Neutrophil (primary cell): ENCODE data around the gene FOXO1.
"Not testable (repeated sequence)": the region's sequence is repeated elsewhere in the genome, so short reads cannot be mapped to it uniquely, and the experiment has no call there.

Experiments used
- H3K27ac ChIP-seq: fragments of 200-600 bp; sonication (generic); 2 replicates; pipeline ENCODE4 v1.5.1; 2016; ENCODE audit warnings: mild to moderate bottlenecking, moderate library complexity
- H3K27me3 ChIP-seq: fragments of 200-600 bp; sonication (generic); 2 replicates; pipeline ENCODE4 v1.6.0; 2016; ENCODE audit warnings: mild to moderate bottlenecking
- H3K36me3 ChIP-seq: fragments of 200-600 bp; sonication (generic); 2 replicates; pipeline ENCODE4 v1.5.1; 2017
- H3K4me1 ChIP-seq, 2 experiments: fragments of 200-600 bp in 1 of 2; sonication (generic) in 1 of 2; 1 replicate in 1 of 2; 2 replicates in 1 of 2; pipeline versions ENCODE4 v1.5.1 to v1.6.1; 2013 to 2016; ENCODE audit warnings: low read depth in 1 of 2, low read length in 1 of 2, mild to moderate bottlenecking in 1 of 2, moderate library complexity in 1 of 2; ENCODE audit not compliant: control insufficient read depth in 1 of 2, insufficient read depth in 1 of 2
- H3K4me3 ChIP-seq, 2 experiments: fragments of 200-600 bp in 1 of 2; sonication (generic) in 1 of 2; 1 replicate in 1 of 2; 2 replicates in 1 of 2; pipeline ENCODE4 v1.5.1; 2013 to 2016; ENCODE audit warnings: low read depth in 1 of 2, low read length in 1 of 2, mild to moderate bottlenecking in 1 of 2, moderate library complexity in 1 of 2
- H3K9me3 ChIP-seq: fragments of 200-600 bp; sonication (generic); 2 replicates; pipeline ENCODE4 v1.5.1; 2016
- CTCF ChIP-seq: fragments of 200-600 bp; sonication (generic); IDR thresholded peaks from 2 replicates; pipeline ENCODE4 v1.5.1; 2016; ENCODE audit warnings: antibody characterized with exemption

Gene FOXO1

DNA sequence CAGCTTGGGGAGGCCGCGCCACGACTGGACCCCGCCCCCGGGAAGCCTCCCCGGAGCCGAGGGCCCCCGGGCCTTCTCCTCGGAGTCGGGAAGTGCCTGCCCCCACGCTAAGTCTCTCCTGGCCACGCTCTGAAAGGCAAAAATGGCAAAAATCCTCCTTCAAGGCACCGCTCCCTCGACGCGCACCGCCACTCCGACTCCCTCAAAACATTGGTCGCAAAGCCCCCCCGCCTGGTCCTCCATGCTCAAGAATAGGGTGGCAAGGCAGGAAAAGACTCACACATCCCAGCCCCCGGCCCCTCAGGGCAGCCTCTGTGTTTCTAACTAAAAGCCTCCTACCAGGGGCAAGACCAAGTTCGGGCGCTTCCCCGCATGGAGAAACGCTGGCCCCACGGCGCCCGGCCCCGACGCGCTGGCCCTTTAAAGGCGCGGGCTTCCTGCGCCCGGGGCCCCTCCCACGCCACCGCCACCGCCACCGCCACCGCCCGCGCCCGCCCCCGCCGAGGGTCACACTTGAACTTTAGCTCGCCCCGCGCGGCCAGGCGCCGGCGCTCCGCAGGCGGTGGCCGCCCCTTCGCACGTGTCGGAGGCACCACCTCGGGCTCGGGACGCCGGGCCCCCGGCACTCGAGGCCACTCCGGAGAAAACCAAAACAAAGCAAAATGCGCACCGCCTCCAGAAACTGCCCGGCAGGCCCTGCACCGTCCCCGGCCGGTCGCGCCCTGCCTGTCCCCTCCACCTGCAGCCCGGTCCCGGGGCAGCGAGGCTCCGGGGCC lies 1.9 kb downstream of the FOXO1 start:
- Histone ChIP-seq H3K4me1 (peaks cover 29 to 31% of the 10 kb centered on the region in 2 experiments), H3K36me3 (no peaks in the 10 kb centered on the region), H3K9me3 (no peaks in the 10 kb centered on the region), H3K27me3 (peaks cover 30% of the 10 kb centered on the region), H3K4me3 (peak overlapping the region; percentile 82 to 95), H3K27ac (peak overlapping the region; percentile 92)
- peak; percentile 13 for TF ChIP-seq CTCF

GRCh38 chr13:40664100-40664349 lies 2.4 kb downstream of the FOXO1 start:
- H3K27ac ChIP-seq, result peak overlapping the region; percentile 92
- not testable (repeated sequence) for H3K9me3 ChIP-seq, H3K36me3 ChIP-seq
- peak overlapping the region; percentile 82 to 95 for H3K4me3 ChIP-seq
- peaks cover 29 to 31% of the 10 kb centered on the region in 2 experiments for H3K4me1 ChIP-seq
- H3K27me3 ChIP-seq, result peaks cover 30% of the 10 kb centered on the region

DNA sequence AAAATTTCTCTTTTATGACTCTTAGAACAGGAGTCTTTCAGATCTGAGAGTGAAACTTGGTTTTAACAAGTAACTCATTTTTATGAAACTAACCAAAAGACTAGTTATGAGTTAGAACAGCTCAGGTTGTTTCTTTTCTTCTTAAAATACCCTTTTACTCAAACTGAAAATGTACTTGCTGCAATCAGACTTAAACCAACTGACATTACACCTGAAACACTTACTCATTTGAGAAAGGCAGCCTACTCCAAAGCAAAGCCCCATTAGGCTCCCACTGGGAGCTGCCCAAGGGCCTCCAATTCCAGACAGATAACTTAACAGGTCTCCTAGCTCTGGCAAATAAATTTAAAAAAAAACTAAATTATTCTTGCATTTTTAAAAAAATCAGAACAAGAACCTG lies 3.6 kb downstream of the FOXO1 start:
- Histone ChIP-seq H3K4me3 (no peak overlapping the region), H3K27ac (no peak overlapping the region)

GRCh38 chr13:40661875-40662665 lies 4.4 kb downstream of the FOXO1 start:
- H3K4me3 ChIP-seq, result no peak overlapping the region
- no peak overlapping the region for H3K27ac ChIP-seq
- no peaks in the 10 kb centered on the region for H3K9me3 ChIP-seq
- peaks cover 19 to 20% of the 10 kb centered on the region in 2 experiments for H3K4me1 ChIP-seq
- peaks cover 27% of the 10 kb centered on the region for H3K27me3 ChIP-seq
- no peaks in the 10 kb centered on the region for H3K36me3 ChIP-seq
- TF ChIP-seq CTCF, result no peak

More for the DNA sequence above, 3.6 kb downstream of the FOXO1 start:
- Histone ChIP-seq H3K27me3 (peaks cover 27% of the 10 kb centered on the region), H3K36me3 (no peaks in the 10 kb centered on the region), H3K9me3 (no peaks in the 10 kb centered on the region), H3K4me1 (peaks cover 25 to 27% of the 10 kb centered on the region in 2 experiments)
- no peak for TF ChIP-seq CTCF

DNA sequence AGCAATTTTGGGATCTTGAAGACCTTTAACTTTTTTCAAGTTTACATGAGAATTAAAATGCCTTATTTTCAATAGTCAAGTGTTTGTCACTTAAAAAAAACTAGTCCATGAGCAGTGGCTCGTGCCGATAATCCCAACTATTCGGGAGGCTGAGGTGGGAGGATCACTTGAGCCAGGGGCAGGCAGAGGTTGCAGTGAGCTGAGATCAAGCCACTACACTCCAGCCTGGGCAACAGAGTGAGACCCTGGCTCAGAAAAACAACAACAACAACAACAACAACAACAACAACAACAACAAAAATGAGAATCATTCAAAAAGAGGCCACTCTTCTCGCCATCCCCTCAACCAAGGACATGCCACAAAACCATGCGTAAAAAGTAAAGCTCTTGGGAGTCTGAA lies 5.7 kb downstream of the FOXO1 start:
- no peaks in the 10 kb centered on the region for H3K36me3 ChIP-seq
- H3K4me3 ChIP-seq, result no peak overlapping the region
- H3K27ac ChIP-seq, result no peak overlapping the region
- TF ChIP-seq CTCF, result no peak
- no peaks in the 10 kb centered on the region for H3K9me3 ChIP-seq
- H3K4me1 ChIP-seq, result peaks cover 27 to 30% of the 10 kb centered on the region in 2 experiments
- peaks cover 27% of the 10 kb centered on the region for H3K27me3 ChIP-seq

DNA sequence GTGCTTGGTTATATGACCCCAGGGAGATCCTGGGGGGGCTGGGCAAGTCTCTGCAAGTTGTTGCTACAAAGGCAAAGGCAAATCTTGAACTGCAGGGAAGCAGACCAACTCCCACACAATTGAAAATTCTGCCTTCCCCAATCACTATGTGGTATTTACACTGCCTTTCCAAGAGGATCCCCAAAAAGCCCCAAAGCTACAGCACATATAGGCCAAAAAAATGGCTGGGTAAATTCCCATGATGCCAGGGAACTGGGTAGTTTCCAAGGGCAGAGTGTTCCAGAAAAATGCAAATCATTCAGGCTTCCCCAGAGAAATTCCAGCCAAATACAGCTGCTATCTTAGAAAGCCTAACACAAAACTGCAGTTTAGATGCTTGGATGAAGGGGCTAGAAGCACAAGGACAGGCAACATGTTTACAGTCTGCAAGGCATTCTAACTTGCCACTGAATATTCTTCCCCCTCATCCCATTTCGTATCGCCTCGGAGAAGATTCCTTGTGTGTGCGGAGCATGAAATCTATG lies 6.2 kb downstream of the FOXO1 start:
- Histone ChIP-seq H3K27ac (no peak overlapping the region), H3K9me3 (no peaks in the 10 kb centered on the region), H3K4me1 (peaks cover 27 to 30% of the 10 kb centered on the region in 2 experiments)

More for the DNA sequence above, 6.2 kb downstream of the FOXO1 start:
- no peak overlapping the region for H3K4me3 ChIP-seq
- no peak for TF ChIP-seq CTCF
- H3K36me3 ChIP-seq, result no peaks in the 10 kb centered on the region
- H3K27me3 ChIP-seq, result peaks cover 27% of the 10 kb centered on the region
